ENCODE measurements around the gene AGBL5. TPM values are rescaled to one million over a fixed set of nuclear protein-coding genes. Genes with fewer than 3 reads are reported as not detected.

Gene AGBL5
- total and polyA plus RNA-seq, 2 of the 13 experiments (the other 11 are each of a cell fraction or from before 2014, with no cell fraction given): 55.9 to 73.3 TPM

DNA sequence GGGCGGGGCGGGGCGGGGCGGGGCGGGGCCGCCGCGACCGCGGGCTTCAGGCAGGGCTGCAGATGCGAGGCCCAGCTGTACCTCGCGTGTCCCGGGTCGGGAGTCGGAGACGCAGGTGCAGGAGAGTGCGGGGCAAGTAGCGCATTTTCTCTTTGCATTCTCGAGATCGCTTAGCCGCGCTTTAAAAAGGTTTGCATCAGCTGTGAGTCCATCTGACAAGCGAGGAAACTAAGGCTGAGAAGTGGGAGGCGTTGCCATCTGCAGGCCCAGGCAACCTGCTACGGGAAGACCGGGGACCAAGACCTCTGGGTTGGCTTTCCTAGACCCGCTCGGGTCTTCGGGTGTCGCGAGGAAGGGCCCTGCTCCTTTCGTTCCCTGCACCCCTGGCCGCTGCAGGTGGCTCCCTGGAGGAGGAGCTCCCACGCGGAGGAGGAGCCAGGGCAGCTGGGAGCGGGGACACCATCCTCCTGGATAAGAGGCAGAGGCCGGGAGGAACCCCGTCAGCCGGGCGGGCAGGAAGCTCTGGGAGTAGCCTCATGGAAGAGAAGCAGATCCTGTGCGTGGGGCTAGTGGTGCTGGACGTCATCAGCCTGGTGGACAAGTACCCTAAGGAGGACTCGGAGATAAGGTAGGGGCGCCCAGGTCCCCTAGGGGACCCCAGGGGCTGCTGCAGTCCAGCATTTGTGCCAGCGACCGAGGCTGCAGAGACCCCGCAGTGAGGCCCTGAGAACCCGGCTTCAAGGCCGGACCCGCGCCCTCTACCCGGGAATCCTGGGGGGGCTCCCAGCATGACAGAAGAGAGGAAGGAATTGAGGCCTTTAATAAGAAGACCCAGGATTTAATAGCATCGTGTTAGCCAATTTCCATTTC lies 35.5 kb downstream of the AGBL5 start, which contains the start of gene KHK (continued):
- TF ChIP-seq HDAC2 (CRISPR knock-in tag; IDR thresholded peaks at IDR 0.05) (peak; percentile 38), ZNF230 (CRISPR knock-in tag; IDR thresholded peaks at IDR 0.05) (no peak), SATB2 (CRISPR knock-in tag; IDR thresholded peaks at IDR 0.05) (no peak), NPAS2 (CRISPR knock-in tag; IDR thresholded peaks at IDR 0.05; ENCODE audit: borderline replicate concordance) (no peak), REXO4 (CRISPR knock-in tag; IDR thresholded peaks at IDR 0.05; ENCODE audit: borderline replicate concordance) (no peak), SUZ12 (IDR thresholded peaks at IDR 0.05; ENCODE audit: low read depth, low read length) (no peak), CAMTA2 (CRISPR knock-in tag; IDR thresholded peaks at IDR 0.05; ENCODE audit: borderline replicate concordance) (no peak), ZBTB42 (CRISPR knock-in tag; IDR thresholded peaks at IDR 0.05) (peak; percentile 69; the same call in 1 of the 2 replicates), NFE2 (CRISPR knock-in tag; IDR thresholded peaks at IDR 0.05) (no peak), PHF20 (CRISPR knock-in tag; IDR thresholded peaks at IDR 0.05) (peak; percentile 7), ZBTB7A (CRISPR knock-in tag; IDR thresholded peaks at IDR 0.05) (no peak), HNRNPH1 (optimal IDR thresholded peaks at IDR 0.05; ENCODE audit: low read depth, low read length) (no peak)
- TF ChIP-seq, protein P1, sequence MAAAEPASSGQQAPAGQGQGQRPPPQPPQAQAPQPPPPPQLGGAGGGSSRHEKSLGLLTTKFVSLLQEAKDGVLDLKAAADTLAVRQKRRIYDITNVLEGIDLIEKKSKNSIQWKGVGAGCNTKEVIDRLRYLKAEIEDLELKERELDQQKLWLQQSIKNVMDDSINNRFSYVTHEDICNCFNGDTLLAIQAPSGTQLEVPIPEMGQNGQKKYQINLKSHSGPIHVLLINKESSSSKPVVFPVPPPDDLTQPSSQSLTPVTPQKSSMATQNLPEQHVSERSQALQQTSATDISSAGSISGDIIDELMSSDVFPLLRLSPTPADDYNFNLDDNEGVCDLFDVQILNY (CRISPR knock-in tag; conservative IDR thresholded peaks at IDR 0.05): no peak
- TF ChIP-seq, protein P2, sequence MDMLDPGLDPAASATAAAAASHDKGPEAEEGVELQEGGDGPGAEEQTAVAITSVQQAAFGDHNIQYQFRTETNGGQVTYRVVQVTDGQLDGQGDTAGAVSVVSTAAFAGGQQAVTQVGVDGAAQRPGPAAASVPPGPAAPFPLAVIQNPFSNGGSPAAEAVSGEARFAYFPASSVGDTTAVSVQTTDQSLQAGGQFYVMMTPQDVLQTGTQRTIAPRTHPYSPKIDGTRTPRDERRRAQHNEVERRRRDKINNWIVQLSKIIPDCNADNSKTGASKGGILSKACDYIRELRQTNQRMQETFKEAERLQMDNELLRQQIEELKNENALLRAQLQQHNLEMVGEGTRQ (IDR thresholded peaks at IDR 0.05; ENCODE audit: low read depth, low read length): no peak
- TF ChIP-seq, protein P2 (CRISPR knock-in tag; IDR thresholded peaks at IDR 0.05; ENCODE audit: borderline replicate concordance): no peak
- TF ChIP-seq, protein P3, sequence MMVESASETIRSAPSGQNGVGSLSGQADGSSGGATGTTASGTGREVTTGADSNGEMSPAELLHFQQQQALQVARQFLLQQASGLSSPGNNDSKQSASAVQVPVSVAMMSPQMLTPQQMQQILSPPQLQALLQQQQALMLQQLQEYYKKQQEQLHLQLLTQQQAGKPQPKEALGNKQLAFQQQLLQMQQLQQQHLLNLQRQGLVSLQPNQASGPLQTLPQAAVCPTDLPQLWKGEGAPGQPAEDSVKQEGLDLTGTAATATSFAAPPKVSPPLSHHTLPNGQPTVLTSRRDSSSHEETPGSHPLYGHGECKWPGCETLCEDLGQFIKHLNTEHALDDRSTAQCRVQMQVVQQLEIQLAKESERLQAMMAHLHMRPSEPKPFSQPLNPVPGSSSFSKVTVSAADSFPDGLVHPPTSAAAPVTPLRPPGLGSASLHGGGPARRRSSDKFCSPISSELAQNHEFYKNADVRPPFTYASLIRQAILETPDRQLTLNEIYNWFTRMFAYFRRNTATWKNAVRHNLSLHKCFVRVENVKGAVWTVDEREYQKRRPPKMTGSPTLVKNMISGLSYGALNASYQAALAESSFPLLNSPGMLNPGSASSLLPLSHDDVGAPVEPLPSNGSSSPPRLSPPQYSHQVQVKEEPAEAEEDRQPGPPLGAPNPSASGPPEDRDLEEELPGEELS (CRISPR knock-in tag; IDR thresholded peaks at IDR 0.05): no peak; the same call in 1 of the 2 replicates
- TF ChIP-seq, protein P4, sequence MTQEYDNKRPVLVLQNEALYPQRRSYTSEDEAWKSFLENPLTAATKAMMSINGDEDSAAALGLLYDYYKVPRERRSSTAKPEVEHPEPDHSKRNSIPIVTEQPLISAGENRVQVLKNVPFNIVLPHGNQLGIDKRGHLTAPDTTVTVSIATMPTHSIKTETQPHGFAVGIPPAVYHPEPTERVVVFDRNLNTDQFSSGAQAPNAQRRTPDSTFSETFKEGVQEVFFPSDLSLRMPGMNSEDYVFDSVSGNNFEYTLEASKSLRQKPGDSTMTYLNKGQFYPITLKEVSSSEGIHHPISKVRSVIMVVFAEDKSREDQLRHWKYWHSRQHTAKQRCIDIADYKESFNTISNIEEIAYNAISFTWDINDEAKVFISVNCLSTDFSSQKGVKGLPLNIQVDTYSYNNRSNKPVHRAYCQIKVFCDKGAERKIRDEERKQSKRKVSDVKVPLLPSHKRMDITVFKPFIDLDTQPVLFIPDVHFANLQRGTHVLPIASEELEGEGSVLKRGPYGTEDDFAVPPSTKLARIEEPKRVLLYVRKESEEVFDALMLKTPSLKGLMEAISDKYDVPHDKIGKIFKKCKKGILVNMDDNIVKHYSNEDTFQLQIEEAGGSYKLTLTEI (CRISPR knock-in tag; conservative IDR thresholded peaks at IDR 0.05): no peak
- TF ChIP-seq, protein P5, sequence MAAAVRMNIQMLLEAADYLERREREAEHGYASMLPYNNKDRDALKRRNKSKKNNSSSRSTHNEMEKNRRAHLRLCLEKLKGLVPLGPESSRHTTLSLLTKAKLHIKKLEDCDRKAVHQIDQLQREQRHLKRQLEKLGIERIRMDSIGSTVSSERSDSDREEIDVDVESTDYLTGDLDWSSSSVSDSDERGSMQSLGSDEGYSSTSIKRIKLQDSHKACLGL (CRISPR knock-in tag; IDR thresholded peaks at IDR 0.05): peak; percentile 65; the same call in 1 of the 2 replicates
- TF ChIP-seq, protein P6, sequence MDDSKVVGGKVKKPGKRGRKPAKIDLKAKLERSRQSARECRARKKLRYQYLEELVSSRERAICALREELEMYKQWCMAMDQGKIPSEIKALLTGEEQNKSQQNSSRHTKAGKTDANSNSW (CRISPR knock-in tag; IDR thresholded peaks at IDR 0.05; ENCODE audit: borderline replicate concordance): no peak
- TF ChIP-seq, protein P7, sequence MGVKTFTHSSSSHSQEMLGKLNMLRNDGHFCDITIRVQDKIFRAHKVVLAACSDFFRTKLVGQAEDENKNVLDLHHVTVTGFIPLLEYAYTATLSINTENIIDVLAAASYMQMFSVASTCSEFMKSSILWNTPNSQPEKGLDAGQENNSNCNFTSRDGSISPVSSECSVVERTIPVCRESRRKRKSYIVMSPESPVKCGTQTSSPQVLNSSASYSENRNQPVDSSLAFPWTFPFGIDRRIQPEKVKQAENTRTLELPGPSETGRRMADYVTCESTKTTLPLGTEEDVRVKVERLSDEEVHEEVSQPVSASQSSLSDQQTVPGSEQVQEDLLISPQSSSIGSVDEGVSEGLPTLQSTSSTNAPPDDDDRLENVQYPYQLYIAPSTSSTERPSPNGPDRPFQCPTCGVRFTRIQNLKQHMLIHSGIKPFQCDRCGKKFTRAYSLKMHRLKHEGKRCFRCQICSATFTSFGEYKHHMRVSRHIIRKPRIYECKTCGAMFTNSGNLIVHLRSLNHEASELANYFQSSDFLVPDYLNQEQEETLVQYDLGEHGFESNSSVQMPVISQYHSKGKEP (CRISPR knock-in tag; IDR thresholded peaks at IDR 0.05): no peak

Measured in HepG2 (cell line).